8988T (cell line): ENCODE measurements around the gene PRKCE.

Source experiments
- DNase-seq: peaks from one replicate; pipeline ENCODE4 v3.0.0; 2011

The PRKCE gene

GRCh38 chr2:45814951-45815621 is 163.6 kb downstream of the PRKCE start:
- no peak for DNase-seq

GRCh38 chr2:45816272-45816671 is 164.8 kb downstream of the PRKCE start:
- no peak for DNase-seq

GRCh38 chr2:45818591-45818990 is 167.1 kb downstream of the PRKCE start:
- DNase-seq, result no peak

GRCh38 chr2:45820048-45820447 is 168.6 kb downstream of the PRKCE start:
- no peak for DNase-seq

GRCh38 chr2:45821558-45822271 is 170.2 kb downstream of the PRKCE start:
- no peak for DNase-seq

- DNase-seq, result no peak
These were observed 170.8 kb downstream of the PRKCE start for GRCh38 chr2:45822272-45822630.

- no peak for DNase-seq
These were observed 172.3 kb downstream of the PRKCE start for GRCh38 chr2:45823723-45824206.

- DNase-seq, result no peak
These were observed 173.7 kb downstream of the PRKCE start for GRCh38 chr2:45825001-45825651.

GRCh38 chr2:45826460-45826859 is 175.0 kb downstream of the PRKCE start:
- DNase-seq, result no peak

- DNase-seq, result no peak
These were observed 175.6 kb downstream of the PRKCE start for GRCh38 chr2:45826884-45827635.

- DNase-seq, result no peak
These were observed 178.8 kb downstream of the PRKCE start for GRCh38 chr2:45830322-45830721.

- no peak for DNase-seq
These were observed 182.0 kb downstream of the PRKCE start for GRCh38 chr2:45833301-45833967.

GRCh38 chr2:45833968-45834344 is 182.5 kb downstream of the PRKCE start:
- no peak for DNase-seq

GRCh38 chr2:45834372-45834771 is 182.9 kb downstream of the PRKCE start:
- DNase-seq, result no peak

GRCh38 chr2:45834858-45835257 is 183.4 kb downstream of the PRKCE start:
- no peak for DNase-seq

- DNase-seq, result no peak
These were observed 184.8 kb downstream of the PRKCE start for GRCh38 chr2:45836316-45836715.

- DNase-seq, result no peak
These were observed 185.3 kb downstream of the PRKCE start for GRCh38 chr2:45836740-45837139.

GRCh38 chr2:45837812-45838341 is 186.4 kb downstream of the PRKCE start:
- DNase-seq, result no peak

GRCh38 chr2:45839508-45840251 is 188.2 kb downstream of the PRKCE start:
- DNase-seq, result no peak

GRCh38 chr2:45840481-45840880 is 189.0 kb downstream of the PRKCE start:
- DNase-seq, result no peak

- DNase-seq, result no peak
These were observed 190.4 kb downstream of the PRKCE start for GRCh38 chr2:45841752-45842407.
